Nephron progenitor cell (in vitro differentiated cells): ENCODE results near the gene CHST1.

Experiments
- DNase-seq: peaks from one replicate; pipeline ENCODE4 v3.0.0; 2021
- H3K27ac Mint-ChIP-seq: 2 replicates; pipeline ENCODE4 v1.8.0; 2021; ENCODE audit warnings: mild to moderate bottlenecking, moderate library complexity, mixed read lengths
- H3K27me3 Mint-ChIP-seq: 2 replicates; pipeline ENCODE4 v1.8.0; 2021; ENCODE audit warnings: mild to moderate bottlenecking, low read depth, mixed read lengths; ENCODE audit not compliant: poor library complexity
- H3K36me3 Mint-ChIP-seq: 2 replicates; pipeline ENCODE4 v1.8.0; 2021; ENCODE audit warnings: low read depth, mixed read lengths
- H3K4me1 Mint-ChIP-seq: 2 replicates; pipeline ENCODE4 v1.8.0; 2021; ENCODE audit warnings: mixed read lengths
- H3K4me3 Mint-ChIP-seq: 2 replicates; pipeline ENCODE4 v1.8.0; 2021; ENCODE audit warnings: mild to moderate bottlenecking, moderate library complexity, mixed read lengths
- H3K9me3 Mint-ChIP-seq: 2 replicates; pipeline ENCODE4 v1.8.0; 2021; ENCODE audit warnings: mild to moderate bottlenecking, moderate library complexity, mixed read lengths
- TF ChIP-seq, protein P1 (sequence below): fragments of 200-600 bp; sonication (generic); IDR thresholded peaks from 2 replicates; pipeline ENCODE4 v1.5.0; 2021; ENCODE audit warnings: antibody characterized with exemption

CHST1 gene

GRCh38 chr11:45663486-45664375 lies 1.7 kb downstream of the CHST1 start:
- H3K9me3 Mint-ChIP-seq: no peaks in the 10 kb centered on the region
- H3K4me1 Mint-ChIP-seq: peaks cover 35% of the 10 kb centered on the region
- TF ChIP-seq, protein P1, sequence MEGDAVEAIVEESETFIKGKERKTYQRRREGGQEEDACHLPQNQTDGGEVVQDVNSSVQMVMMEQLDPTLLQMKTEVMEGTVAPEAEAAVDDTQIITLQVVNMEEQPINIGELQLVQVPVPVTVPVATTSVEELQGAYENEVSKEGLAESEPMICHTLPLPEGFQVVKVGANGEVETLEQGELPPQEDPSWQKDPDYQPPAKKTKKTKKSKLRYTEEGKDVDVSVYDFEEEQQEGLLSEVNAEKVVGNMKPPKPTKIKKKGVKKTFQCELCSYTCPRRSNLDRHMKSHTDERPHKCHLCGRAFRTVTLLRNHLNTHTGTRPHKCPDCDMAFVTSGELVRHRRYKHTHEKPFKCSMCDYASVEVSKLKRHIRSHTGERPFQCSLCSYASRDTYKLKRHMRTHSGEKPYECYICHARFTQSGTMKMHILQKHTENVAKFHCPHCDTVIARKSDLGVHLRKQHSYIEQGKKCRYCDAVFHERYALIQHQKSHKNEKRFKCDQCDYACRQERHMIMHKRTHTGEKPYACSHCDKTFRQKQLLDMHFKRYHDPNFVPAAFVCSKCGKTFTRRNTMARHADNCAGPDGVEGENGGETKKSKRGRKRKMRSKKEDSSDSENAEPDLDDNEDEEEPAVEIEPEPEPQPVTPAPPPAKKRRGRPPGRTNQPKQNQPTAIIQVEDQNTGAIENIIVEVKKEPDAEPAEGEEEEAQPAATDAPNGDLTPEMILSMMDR: no peak
- peaks cover 82% of the 10 kb centered on the region for H3K27me3 Mint-ChIP-seq
- DNase-seq: no peak
- no peaks in the 10 kb centered on the region for H3K36me3 Mint-ChIP-seq
- H3K27ac Mint-ChIP-seq: no peak overlapping the region
- H3K4me3 Mint-ChIP-seq: peak overlapping the region; percentile 70

DNA sequence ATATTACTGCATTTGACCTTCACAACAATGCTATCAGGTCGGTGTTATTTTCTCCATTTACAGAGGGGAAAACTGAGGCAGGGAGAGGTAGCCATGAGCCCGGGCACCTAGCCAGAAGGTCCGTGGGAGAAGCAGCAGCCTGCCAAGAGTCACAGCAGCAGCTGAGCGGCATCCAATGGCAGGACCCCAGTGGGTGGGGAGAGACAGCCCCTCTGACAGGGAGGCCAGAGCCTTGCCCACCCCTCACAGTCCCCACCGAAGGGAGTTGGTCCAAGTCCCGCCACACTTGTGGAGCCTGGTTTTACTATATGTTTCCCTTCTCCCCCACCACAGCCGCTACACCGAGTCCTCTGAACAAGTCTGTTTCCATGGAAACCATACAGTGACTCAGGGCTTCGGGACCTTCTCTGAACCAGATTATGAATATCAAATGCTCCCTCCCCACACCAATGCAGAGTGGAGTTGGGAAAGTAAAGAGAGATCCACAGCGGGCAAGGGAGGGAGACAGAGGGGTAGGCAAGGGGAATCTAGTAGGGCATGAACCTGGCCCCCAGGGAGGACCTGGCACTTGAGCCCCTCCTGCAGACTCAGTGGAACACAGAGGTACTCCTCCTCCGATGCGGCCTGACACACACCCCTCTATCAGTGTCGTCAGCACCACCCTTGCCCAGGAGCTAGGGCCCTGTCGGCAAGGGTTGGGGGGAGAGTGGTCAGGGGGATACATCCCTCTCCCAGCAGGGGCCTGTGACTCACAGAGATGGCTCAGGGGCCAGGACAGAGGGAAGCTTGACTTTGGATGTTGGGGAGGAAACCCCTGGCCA lies 2.5 kb downstream of the CHST1 start:
- H3K27me3 Mint-ChIP-seq: peaks cover 75% of the 10 kb centered on the region
- no peak overlapping the region for H3K27ac Mint-ChIP-seq
- peaks cover 35% of the 10 kb centered on the region for H3K4me1 Mint-ChIP-seq
- H3K9me3 Mint-ChIP-seq: no peaks in the 10 kb centered on the region
- TF ChIP-seq, protein P1: no peak
- no peaks in the 10 kb centered on the region for H3K36me3 Mint-ChIP-seq
- DNase-seq: no peak
- peak overlapping the region; percentile 70 for H3K4me3 Mint-ChIP-seq

- H3K27ac Mint-ChIP-seq: no peak overlapping the region
- no peaks in the 10 kb centered on the region for H3K36me3 Mint-ChIP-seq
- peaks cover 68% of the 10 kb centered on the region for H3K27me3 Mint-ChIP-seq
- TF ChIP-seq, protein P1: no peak
- no peaks in the 10 kb centered on the region for H3K9me3 Mint-ChIP-seq
- DNase-seq: no peak
- no peak overlapping the region for H3K4me3 Mint-ChIP-seq
- peaks cover 35% of the 10 kb centered on the region for H3K4me1 Mint-ChIP-seq
Observed at GRCh38 chr11:45662096-45662664, 3.2 kb downstream of the CHST1 start.

- Mint-ChIP-seq H3K9me3 (no peaks in the 10 kb centered on the region), H3K27me3 (peaks cover 62% of the 10 kb centered on the region), H3K27ac (no peak overlapping the region), H3K4me3 (no peak overlapping the region), H3K4me1 (peaks cover 35% of the 10 kb centered on the region), H3K36me3 (no peaks in the 10 kb centered on the region)
- DNase-seq: no peak
- TF ChIP-seq, protein P1: no peak
Observed at GRCh38 chr11:45661439-45662055, 3.9 kb downstream of the CHST1 start.

DNA sequence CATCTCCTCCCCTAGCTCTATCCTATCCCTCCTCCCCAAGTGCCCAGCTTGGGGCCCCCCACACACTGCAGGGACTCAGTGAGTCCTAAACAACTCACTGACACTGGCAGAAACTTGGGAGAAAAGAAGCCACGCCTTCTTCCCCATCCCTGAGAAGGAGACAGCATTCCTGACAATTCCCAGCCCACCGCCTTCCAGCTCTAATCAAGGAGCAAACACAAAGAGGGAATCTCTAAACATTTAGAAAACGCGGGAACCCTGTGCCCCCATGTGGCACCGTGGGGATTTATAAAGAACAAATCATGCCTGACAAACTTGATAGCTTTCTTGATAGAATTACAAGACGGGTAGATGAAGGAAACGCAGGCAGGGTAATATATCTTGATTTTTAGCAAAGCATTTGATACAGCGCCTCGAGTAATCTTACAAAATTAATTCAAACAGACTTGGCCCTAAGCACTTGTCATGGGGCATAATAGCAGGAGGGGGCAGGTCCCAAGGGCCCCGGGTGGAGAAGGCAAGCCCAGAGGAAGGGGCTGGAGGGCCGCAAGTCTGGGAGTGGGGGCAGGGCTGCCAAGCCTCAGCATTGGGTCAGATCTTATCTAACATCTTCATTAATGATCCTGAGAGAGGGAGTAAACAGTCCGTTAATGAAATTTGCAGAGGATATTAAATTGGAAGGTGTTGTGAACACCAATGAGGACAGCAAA lies 4.5 kb downstream of the CHST1 start:
- no peaks in the 10 kb centered on the region for H3K9me3 Mint-ChIP-seq
- peaks cover 35% of the 10 kb centered on the region for H3K4me1 Mint-ChIP-seq
- TF ChIP-seq, protein P1: no peak
- no peak overlapping the region for H3K27ac Mint-ChIP-seq
- H3K27me3 Mint-ChIP-seq: peaks cover 60% of the 10 kb centered on the region
- H3K4me3 Mint-ChIP-seq: peak overlapping the region; percentile 29
- no peaks in the 10 kb centered on the region for H3K36me3 Mint-ChIP-seq
- DNase-seq: no peak
